KMS-11 (cell line): ENCODE data around the gene LPAR1.

Experiments used
- H2AFZ ChIP-seq: fragments of 200-600 bp; sonication (generic); 2 replicates; pipeline ENCODE4 v1.6.1; 2016; ENCODE audit warnings: antibody characterized with exemption, mixed run types, low read depth
- H3K27ac ChIP-seq: fragments of 200-600 bp; sonication (generic); 2 replicates; pipeline ENCODE4 v1.6.1; 2016; ENCODE audit warnings: mild to moderate bottlenecking, mixed run types
- H3K27me3 ChIP-seq: fragments of 200-600 bp; sonication (generic); 2 replicates; pipeline ENCODE4 v1.6.1; 2017; ENCODE audit warnings: mild to moderate bottlenecking, low read depth, mixed run types, moderate library complexity; ENCODE audit not compliant: insufficient read depth
- H3K36me3 ChIP-seq: fragments of 200-600 bp; sonication (generic); 2 replicates; pipeline ENCODE4 v1.6.1; 2017; ENCODE audit warnings: mild to moderate bottlenecking, mixed run types; ENCODE audit not compliant: insufficient read depth
- H3K4me1 ChIP-seq: fragments of 200-600 bp; sonication (generic); 2 replicates; pipeline ENCODE4 v1.6.1; 2016; ENCODE audit warnings: mild to moderate bottlenecking, low read depth, mixed run types; ENCODE audit not compliant: poor library complexity, severe bottlenecking
- H3K4me2 ChIP-seq: fragments of 200-600 bp; sonication (generic); 2 replicates; pipeline ENCODE4 v1.7.0; 2016; ENCODE audit warnings: mild to moderate bottlenecking, mixed run types
- H3K4me3 ChIP-seq: fragments of 200-600 bp; sonication (generic); IDR thresholded peaks from 2 replicates; pipeline ENCODE4 v1.6.1; 2017; ENCODE audit warnings: low read depth, low read length, mixed read lengths; ENCODE audit not compliant: insufficient read depth
- H3K79me2 ChIP-seq: fragments of 200-600 bp; sonication (generic); 2 replicates; pipeline ENCODE4 v1.6.1; 2016; ENCODE audit warnings: low read depth, mixed run types; ENCODE audit not compliant: insufficient read depth
- H3K9ac ChIP-seq: fragments of 200-600 bp; sonication (generic); 2 replicates; pipeline ENCODE4 v1.6.1; 2016; ENCODE audit warnings: mild to moderate bottlenecking, mixed run types
- H4K20me1 ChIP-seq: fragments of 200-600 bp; sonication (generic); 2 replicates; pipeline ENCODE4 v1.6.1; 2016; ENCODE audit warnings: mild to moderate bottlenecking, mixed run types; ENCODE audit not compliant: insufficient read depth
- CTCF ChIP-seq: fragments of 200-600 bp; sonication (generic); conservative IDR thresholded peaks from 2 replicates; pipeline ENCODE4 v1.6.1; 2017; ENCODE audit warnings: low read depth, mild to moderate bottlenecking, antibody characterized with exemption, low read length, moderate library complexity, mixed read lengths

Gene LPAR1

GRCh38 chr9:111016016-111016415 is 22.3 kb downstream of the LPAR1 start:
- TF ChIP-seq CTCF, result no peak
- no peaks in the 10 kb centered on the region for H4K20me1 ChIP-seq
- no peaks in the 10 kb centered on the region for H3K79me2 ChIP-seq
- no peaks in the 10 kb centered on the region for H3K4me1 ChIP-seq
- no peak overlapping the region for H3K27ac ChIP-seq
- no peak overlapping the region for H2AFZ ChIP-seq
- no peaks in the 10 kb centered on the region for H3K27me3 ChIP-seq
- no peaks in the 10 kb centered on the region for H3K36me3 ChIP-seq
- no peak overlapping the region for H3K9ac ChIP-seq
- H3K4me2 ChIP-seq, result no peak overlapping the region
- no peak overlapping the region for H3K4me3 ChIP-seq

- Histone ChIP-seq H3K9ac (no peak overlapping the region), H3K4me1 (no peaks in the 10 kb centered on the region)
Observed at GRCh38 chr9:111013707-111014106, 24.6 kb downstream of the LPAR1 start.

GRCh38 chr9:111013250-111013649 is 25.0 kb downstream of the LPAR1 start:
- no peak overlapping the region for H3K4me3 ChIP-seq
- no peaks in the 10 kb centered on the region for H3K4me1 ChIP-seq
- H3K27me3 ChIP-seq, result no peaks in the 10 kb centered on the region
- H3K36me3 ChIP-seq, result no peaks in the 10 kb centered on the region
- no peak overlapping the region for H2AFZ ChIP-seq
- no peak overlapping the region for H3K4me2 ChIP-seq
- TF ChIP-seq CTCF, result no peak
- H3K79me2 ChIP-seq, result no peaks in the 10 kb centered on the region
- no peak overlapping the region for H3K9ac ChIP-seq
- H3K27ac ChIP-seq, result no peak overlapping the region
- H4K20me1 ChIP-seq, result no peaks in the 10 kb centered on the region

More at GRCh38 chr9:111013707-111014106, 24.6 kb downstream of the LPAR1 start:
- no peak overlapping the region for H3K27ac ChIP-seq
- H3K27me3 ChIP-seq, result no peaks in the 10 kb centered on the region
- no peak overlapping the region for H3K4me3 ChIP-seq
- H3K4me2 ChIP-seq, result no peak overlapping the region
- no peak for TF ChIP-seq CTCF
- H2AFZ ChIP-seq, result no peak overlapping the region
- no peaks in the 10 kb centered on the region for H3K79me2 ChIP-seq
- no peaks in the 10 kb centered on the region for H4K20me1 ChIP-seq
- H3K36me3 ChIP-seq, result no peaks in the 10 kb centered on the region

GRCh38 chr9:111008158-111009075 is 29.9 kb downstream of the LPAR1 start:
- Histone ChIP-seq H3K27ac (no peak overlapping the region), H3K27me3 (no peaks in the 10 kb centered on the region), H3K4me2 (no peak overlapping the region), H3K9ac (no peak overlapping the region), H3K4me1 (no peaks in the 10 kb centered on the region), H3K36me3 (no peaks in the 10 kb centered on the region), H3K4me3 (no peak overlapping the region), H3K79me2 (no peaks in the 10 kb centered on the region), H4K20me1 (no peaks in the 10 kb centered on the region), H2AFZ (no peak overlapping the region)
- TF ChIP-seq CTCF, result no peak
